Right ventricle myocardium inferior (tissue), 1 donor: ENCODE results near the gene STARD3. TPM values are rescaled to one million over a fixed set of nuclear protein-coding genes. Genes with fewer than 3 reads are reported as not detected.

Experiments used
- ATAC-seq: fragments of 200-7000 bp; cut with Tn5 transposase; one replicate; pipeline ENCODE4 v1.9.1; 2020; ENCODE audit warnings: mild to moderate bottlenecking, moderate library complexity
- DNase-seq: peaks from one replicate; pipeline ENCODE4 v3.0.0; 2021; ENCODE audit errors: missing footprints
- intact Hi-C: fragments of 100-400 bp; cut with DNase I; formaldehyde crosslinking; loops from one replicate; pipeline ENCODE4 v1.11.0; 2022
- total RNA-seq: library from RNA; stranded (reverse); fragmentation: NEBNext Ultra II Directional; extraction: Animal tissue kit (Norgen Biotek cat#: 25700); gene quantifications from one replicate; pipeline ENCODE4 v1.2.1, GENCODE V29; 2021
- donor health status: DM: no; HTN: yes; CAD: no; lungs with severe emphysema.

The STARD3 gene
- total RNA-seq, 1 donor from 2014 or later: 21.4 TPM

DNA sequence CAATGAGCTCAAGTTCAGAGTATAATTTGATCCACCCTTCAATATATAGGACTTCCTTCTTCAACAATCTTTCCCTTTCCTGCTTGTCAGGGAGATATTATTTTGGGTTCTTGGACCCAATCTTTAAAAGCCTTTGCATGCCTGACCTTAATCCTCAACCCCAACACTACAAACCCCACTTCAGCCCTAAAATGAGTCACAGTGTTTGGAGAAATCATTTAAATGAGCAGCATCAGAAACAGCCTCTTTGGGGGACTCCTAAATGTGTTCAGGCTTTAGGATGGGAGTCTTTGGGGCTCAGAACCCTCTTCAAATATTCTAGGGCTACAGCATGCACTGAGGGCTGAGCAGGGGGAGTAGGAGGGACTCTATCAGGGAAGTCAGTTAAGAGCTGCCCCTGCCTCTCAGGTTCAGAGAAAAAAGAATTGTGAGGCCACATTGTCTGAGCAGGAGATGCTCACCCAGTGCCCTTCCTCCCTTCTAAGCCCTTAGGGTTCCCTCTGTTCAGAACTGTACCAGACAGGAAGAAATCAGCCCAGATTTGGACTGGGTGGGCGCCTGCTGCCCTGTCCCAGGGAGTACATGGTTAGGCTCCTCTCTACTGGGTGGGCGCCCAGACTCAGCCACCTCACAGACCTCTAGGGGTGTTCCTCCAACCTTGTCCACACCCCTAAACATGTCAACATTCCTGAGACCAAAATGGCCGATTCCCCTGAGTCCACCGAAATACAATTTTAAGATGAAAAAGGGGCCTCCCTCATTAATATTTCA, 34.2 kb upstream of the STARD3 start:
- no peak for DNase-seq
- no peak for ATAC-seq
- intact Hi-C loops: no loop called here

- intact Hi-C loops: no loop called here
- no peak for ATAC-seq
- DNase-seq: no peak
These were observed 33.5 kb upstream of the STARD3 start for GRCh38 chr17:39603304-39604016.

DNA sequence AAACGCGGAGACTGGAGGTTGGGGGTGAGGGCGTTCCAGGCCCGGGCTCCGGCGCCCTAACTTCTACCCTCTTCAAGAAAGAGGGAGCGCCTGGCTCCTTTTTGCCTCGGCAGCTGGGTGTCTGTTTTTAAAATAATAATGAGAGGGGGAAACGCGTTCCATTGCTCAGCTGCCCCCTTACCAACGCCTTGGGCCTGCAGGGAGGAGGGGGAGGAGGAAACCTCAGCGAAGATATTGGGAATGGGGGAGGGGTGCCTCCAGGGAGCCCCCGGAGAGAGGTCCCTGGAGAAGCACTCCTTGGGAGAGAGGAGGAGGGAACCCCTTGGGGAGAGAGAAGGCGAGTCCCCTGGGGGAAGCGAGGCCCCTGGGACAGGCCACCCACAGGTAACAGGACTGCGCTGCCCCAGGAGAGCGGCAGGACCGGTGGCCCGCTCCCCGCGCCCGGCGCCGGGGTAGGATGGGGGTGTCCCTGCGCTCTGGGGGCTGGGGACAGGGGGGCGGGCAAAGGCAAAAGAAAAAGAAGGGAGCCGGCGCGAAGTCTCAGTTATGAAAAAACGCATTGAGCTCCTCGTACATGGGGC, 31.9 kb upstream of the STARD3 start:
- DNase-seq: no peak
- ATAC-seq: no peak
- intact Hi-C loops: no loop called here

GRCh38 chr17:39605492-39606433, 31.2 kb upstream of the STARD3 start:
- ATAC-seq (peak; percentile 17), DNase-seq (peak; percentile 65)
- intact Hi-C loops: no loop called here

- DNase-seq (peak; percentile 64), ATAC-seq (no peak)
- intact Hi-C loops: no loop called here
These were observed 30.4 kb upstream of the STARD3 start for GRCh38 chr17:39606434-39607056.

DNA sequence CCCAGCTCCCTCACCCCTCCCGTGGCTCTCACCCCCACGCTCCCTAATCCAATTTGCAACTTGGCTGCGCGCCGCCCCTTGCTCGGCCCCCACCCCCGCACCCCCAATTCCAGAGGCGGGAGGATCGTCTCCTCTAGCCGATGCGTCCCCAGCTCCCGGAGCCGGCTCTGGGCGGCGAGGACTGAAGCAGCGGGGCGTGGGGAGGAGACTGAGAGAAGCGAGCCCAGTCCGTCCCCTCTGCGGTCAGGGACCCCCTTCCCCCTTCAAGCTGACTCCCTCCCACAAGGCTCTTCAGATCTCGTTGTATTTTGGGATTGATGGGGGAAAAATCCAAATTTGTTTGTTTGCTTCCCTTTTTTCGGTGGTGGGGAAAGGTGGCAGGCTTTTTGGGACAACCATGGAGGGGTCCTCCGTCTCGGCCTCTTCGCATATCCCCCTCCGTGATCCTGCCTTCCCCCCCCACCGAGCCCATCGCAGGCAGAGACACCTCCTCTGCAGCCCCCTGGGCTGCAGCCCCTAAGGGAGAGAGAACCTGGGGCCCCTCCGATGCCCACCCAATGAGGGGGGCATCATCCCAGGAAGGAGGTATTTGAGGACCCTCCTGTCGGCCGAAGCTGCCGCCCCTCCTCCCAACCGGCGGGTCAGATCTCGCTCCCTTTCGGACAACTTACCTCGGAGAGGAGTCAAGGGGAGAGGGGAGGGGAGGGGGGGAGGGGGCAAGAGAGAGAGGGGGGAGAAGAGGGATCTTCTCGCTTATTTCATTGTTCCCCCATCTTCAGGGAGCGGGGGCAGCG, 29.7 kb upstream of the STARD3 start:
- intact Hi-C loops: no loop called here
- ATAC-seq (no peak), DNase-seq (no peak)

DNA sequence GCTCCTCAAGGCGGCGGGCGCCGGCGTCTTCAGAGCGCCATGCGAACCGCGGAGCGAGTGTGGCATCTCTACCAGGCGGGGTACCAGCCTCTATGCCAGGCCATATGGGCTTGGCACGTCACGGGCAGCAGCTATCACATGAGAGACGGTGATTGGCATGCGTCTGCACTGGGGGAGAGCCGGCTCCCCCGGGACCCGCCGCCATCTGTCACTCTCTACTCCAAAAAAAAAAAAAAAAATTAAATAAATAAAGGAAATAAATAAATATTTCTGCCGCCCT, 29.2 kb upstream of the STARD3 start, which contains the start of gene NEUROD2:
NEUROD2 (minus strand) TSS at position 70 of the 280 bp plus-strand sequence. CDS start 1,321 bp downstream, outside the sequence.
- no peak for DNase-seq
- no peak for ATAC-seq
- intact Hi-C loops: no loop called here

- intact Hi-C loops: no loop called here
- ATAC-seq (no peak), DNase-seq (no peak)
These were observed 28.6 kb upstream of the STARD3 start for GRCh38 chr17:39608142-39608981.

- intact Hi-C loops: no loop called here
- DNase-seq (no peak), ATAC-seq (no peak)
These were observed 27.4 kb upstream of the STARD3 start for GRCh38 chr17:39609416-39610025.

DNA sequence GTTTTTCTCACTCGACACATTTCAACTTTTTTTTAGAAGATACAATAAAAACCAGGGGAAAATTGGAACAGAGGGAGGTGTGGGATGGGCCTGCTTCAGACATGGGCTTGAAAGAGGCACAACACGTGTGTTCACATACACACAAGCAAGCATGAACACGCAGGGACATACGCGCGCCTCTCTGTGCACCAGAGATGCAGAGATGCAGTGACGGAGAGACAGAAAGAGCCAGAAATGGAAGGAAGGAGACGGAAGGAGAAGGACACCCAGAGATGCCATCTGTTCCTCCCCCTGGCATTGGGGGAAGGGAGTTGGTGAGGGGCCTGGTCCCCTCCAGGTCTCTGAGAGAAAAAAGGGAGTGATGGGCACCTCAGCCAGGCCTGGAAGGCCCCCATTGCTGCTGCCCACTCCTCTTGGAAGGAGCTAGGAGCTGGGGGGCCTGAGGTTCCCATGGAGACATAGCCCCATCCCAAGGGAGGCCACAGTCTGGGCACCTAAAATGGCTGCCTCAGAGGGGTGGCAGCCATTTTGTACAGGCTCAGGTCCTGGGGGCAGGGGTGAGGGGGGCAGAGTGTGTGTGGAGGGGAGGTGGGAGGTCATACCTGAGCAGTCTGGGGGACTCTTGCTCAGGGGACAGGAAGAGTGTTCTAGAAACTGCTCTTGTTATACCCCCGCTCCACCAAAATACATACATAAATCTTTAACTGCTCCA, 25.4 kb upstream of the STARD3 start:
- intact Hi-C loops: no loop called here
- ATAC-seq: no peak
- peak; percentile 37 for DNase-seq

- ATAC-seq (no peak), DNase-seq (peak; percentile 27)
- intact Hi-C loops: no loop called here
These were observed 24.6 kb upstream of the STARD3 start for GRCh38 chr17:39612291-39612894.

- intact Hi-C loops: no loop called here
- DNase-seq: peak; percentile 28
- ATAC-seq: no peak
These were observed 23.9 kb upstream of the STARD3 start for GRCh38 chr17:39612935-39613464.

GRCh38 chr17:39614545-39615157, 22.3 kb upstream of the STARD3 start:
- ATAC-seq: no peak
- intact Hi-C loops: loop anchor here (5.0 kb wide), 1 partner anchor 42 kb away; no protein-coding TSS in a partner anchor
- peak; percentile 13 for DNase-seq

GRCh38 chr17:39615434-39615833, 21.5 kb upstream of the STARD3 start:
- no peak for ATAC-seq
- DNase-seq: no peak
- intact Hi-C loops: loop anchor here (5.0 kb wide), 1 partner anchor 43 kb away; no protein-coding TSS in a partner anchor

- ATAC-seq (no peak), DNase-seq (peak; percentile 34)
- intact Hi-C loops: loop anchor here (5.0 kb wide), 1 partner anchor 45 kb away; no protein-coding TSS in a partner anchor
These were observed 19.9 kb upstream of the STARD3 start for GRCh38 chr17:39617100-39617445.
